Measurements from ENCODE around the gene SNTA1. TPM values are rescaled to one million over a fixed set of nuclear protein-coding genes. Genes with fewer than 3 reads are reported as not detected.

The SNTA1 gene
- total and polyA plus RNA-seq, 2 of the 13 experiments (the other 11 are each of a cell fraction or from before 2014, with no cell fraction given), result 16.4 to 18.3 TPM

- TF ChIP-seq THYN1 (CRISPR knock-in tag; IDR thresholded peaks at IDR 0.05; ENCODE audit: borderline replicate concordance, low read depth), result no peak
- no peak for TF ChIP-seq PAF1 (CRISPR knock-in tag; IDR thresholded peaks at IDR 0.05)
- peak; percentile 55; the same call in 1 of the 2 replicates for TF ChIP-seq E2F2 (CRISPR knock-in tag; IDR thresholded peaks at IDR 0.05; ENCODE audit: borderline replicate concordance)
- peak; percentile 97 for TF ChIP-seq IKZF4 (CRISPR knock-in tag; IDR thresholded peaks at IDR 0.05; ENCODE audit: borderline replicate concordance, low read depth, not compliant biosample characterization)
- TF ChIP-seq NAIF1 (CRISPR knock-in tag; IDR thresholded peaks at IDR 0.05; ENCODE audit: borderline replicate concordance), result no peak
- TF ChIP-seq ZFP91 (CRISPR knock-in tag; IDR thresholded peaks at IDR 0.05; ENCODE audit: borderline replicate concordance), result no peak; the same call in 1 of the 2 replicates
- no peak for TF ChIP-seq ZNF766 (CRISPR knock-in tag; IDR thresholded peaks at IDR 0.05; ENCODE audit: borderline replicate concordance)
- peak; percentile 82; the same call in 1 of the 2 replicates for TF ChIP-seq ZNF280B (CRISPR knock-in tag; IDR thresholded peaks at IDR 0.05; ENCODE audit: borderline replicate concordance)
- no peak for TF ChIP-seq RBAK (CRISPR knock-in tag; IDR thresholded peaks at IDR 0.05)
- no peak; the same call in none of the 2 replicates for TF ChIP-seq ZMAT3 (CRISPR knock-in tag; conservative IDR thresholded peaks at IDR 0.05)
- no peak for TF ChIP-seq RARA (CRISPR knock-in tag; IDR thresholded peaks at IDR 0.05)
- TF ChIP-seq PRDM4 (CRISPR knock-in tag; IDR thresholded peaks at IDR 0.05; ENCODE audit: borderline replicate concordance), result no peak
- peak; percentile 45; the same call in 1 of the 2 replicates for TF ChIP-seq RCOR2 (CRISPR knock-in tag; IDR thresholded peaks at IDR 0.05)
- TF ChIP-seq AGO1 (IDR thresholded peaks at IDR 0.05; ENCODE audit: low read depth, low read length, poor library complexity, severe bottlenecking), result no peak
- TF ChIP-seq WIZ (CRISPR knock-in tag; IDR thresholded peaks at IDR 0.05), result 0 out of 2 replicates have a peak, but pooled peaks have one; percentile 12
- TF ChIP-seq ATF1 (CRISPR knock-in tag; IDR thresholded peaks at IDR 0.05), result no peak
- TF ChIP-seq ZNF746 (CRISPR knock-in tag; IDR thresholded peaks at IDR 0.05), result no peak; the same call in none of the 2 replicates
- TF ChIP-seq TFDP2 (CRISPR knock-in tag; IDR thresholded peaks at IDR 0.05), result peak; percentile 80
Observed at GRCh38 chr20:33443512-33444239, at the start of gene SNTA1 (continued).
